SK-N-SH (cell line): ENCODE data around the gene PKP4. TPM values are rescaled to one million over a fixed set of nuclear protein-coding genes. Genes with fewer than 3 reads are reported as not detected.

Experiments
- CTCF ChIA-PET: fragments of 300-600, 350-600 bp; formaldehyde crosslinking; extraction: SDS; loops from one replicate; lab custom pipeline; 2021; lab: Yijun Ruan, JAX
- POLR2A ChIA-PET: fragments of 350-600 bp; sonication (Branson Sonifier 250); formaldehyde crosslinking; extraction: SDS; loops from one replicate; lab custom pipeline; 2020; ENCODE audit warnings: antibody characterized with exemption, inconsistent platforms; lab: Yijun Ruan, JAX
- DNase-seq: peaks from one replicate; pipeline ENCODE4 v3.0.0; 2012
- H2AFZ ChIP-seq: fragments of 200-600 bp; sonication (generic); 2 replicates; pipeline ENCODE4 v1.8.1; 2016; ENCODE audit warnings: antibody characterized with exemption, mild to moderate bottlenecking, low read depth
- H3F3A ChIP-seq: fragments of 200-600 bp; sonication (generic); replicated peaks from 2 replicates; pipeline ENCODE3; 2016; ENCODE audit warnings: antibody characterized with exemption, mild to moderate bottlenecking; ENCODE audit not compliant: insufficient read depth
- H3K27ac ChIP-seq, 2 experiments: fragments of 200-500 bp in 1 of 2; fragments of 200-600 bp in 1 of 2; sonication (Bioruptor generic) in 1 of 2; sonication (generic), shearing (Covaris generic) in 1 of 2; 2 replicates each; pipeline versions ENCODE4 v1.5.1 to v1.6.1; 2014 to 2016; ENCODE audit warnings: low read depth in 2 of 2, inconsistent platforms in 1 of 2, low read length in 1 of 2, mild to moderate bottlenecking in 1 of 2, mixed read lengths in 1 of 2
- H3K27me3 ChIP-seq: fragments of 200-600 bp; sonication (generic), shearing (Covaris generic); 2 replicates; pipeline ENCODE4 v1.6.1; 2016; ENCODE audit warnings: mixed run types; ENCODE audit not compliant: insufficient read depth
- H3K36me3 ChIP-seq, 2 experiments: fragments of 200-500 bp in 1 of 2; fragments of 200-600 bp in 1 of 2; sonication (Bioruptor generic) in 1 of 2; sonication (generic) in 1 of 2; replicated peaks in 1 of 2; 2 replicates each; pipeline versions ENCODE3 to v1.5.1; 2014 to 2016; ENCODE audit warnings: low read length in 1 of 2, mild to moderate bottlenecking in 1 of 2; ENCODE audit not compliant: insufficient read depth in 2 of 2, control insufficient read depth in 1 of 2
- H3K4me1 ChIP-seq, 2 experiments: fragments of 200-500 bp in 1 of 2; fragments of 200-600 bp in 1 of 2; sonication (Bioruptor generic) in 1 of 2; sonication (generic), shearing (Covaris generic) in 1 of 2; 2 replicates each; pipeline versions ENCODE4 v1.5.1 to v1.6.1; 2014 to 2016; ENCODE audit warnings: low read depth in 1 of 2, low read length in 1 of 2, mixed run types in 1 of 2; ENCODE audit not compliant: insufficient read depth in 2 of 2, control insufficient read depth in 1 of 2
- H3K4me2 ChIP-seq: fragments of 200-600 bp; sonication (generic), shearing (Covaris generic); 2 replicates; pipeline ENCODE4 v1.6.1; 2017; ENCODE audit warnings: mixed run types
- H3K4me3 ChIP-seq, 2 experiments: fragments of 200-500 bp in 1 of 2; fragments of 200-600 bp in 1 of 2; sonication (Bioruptor generic) in 1 of 2; sonication (generic), shearing (Covaris generic) in 1 of 2; 2 replicates each; pipeline versions ENCODE4 v1.5.1 to v1.8.1; 2014 to 2016; ENCODE audit warnings: low read depth in 2 of 2, inconsistent platforms in 1 of 2, low read length in 1 of 2, mild to moderate bottlenecking in 1 of 2, mixed read lengths in 1 of 2, moderate library complexity in 1 of 2
- H3K79me2 ChIP-seq: fragments of 200-600 bp; sonication (generic); 2 replicates; pipeline ENCODE4 v1.8.1; 2017; ENCODE audit warnings: mild to moderate bottlenecking; ENCODE audit not compliant: insufficient read depth
- H3K9ac ChIP-seq: fragments of 200-600 bp; sonication (generic); 2 replicates; pipeline ENCODE4 v1.6.1; 2017; ENCODE audit warnings: mixed run types
- H3K9me2 ChIP-seq: fragments of 200-600 bp; sonication (generic); 2 replicates; pipeline ENCODE4 v1.6.1; 2017; ENCODE audit warnings: mixed run types
- H3K9me3 ChIP-seq: fragments of 200-600 bp; sonication (generic); 2 replicates; pipeline ENCODE4 v1.6.1; 2017; ENCODE audit warnings: mixed run types, mild to moderate bottlenecking, moderate library complexity
- H4K20me1 ChIP-seq: fragments of 200-600 bp; sonication (generic); 2 replicates; pipeline ENCODE4 v1.6.1; 2017; ENCODE audit warnings: mild to moderate bottlenecking, mixed run types; ENCODE audit not compliant: insufficient read depth
- CHD2 ChIP-seq: fragments of 150-350 bp; IDR thresholded peaks from 2 replicates; pipeline ENCODE4 v1.6.1; 2018; ENCODE audit warnings: low read length; ENCODE audit not compliant: partially characterized antibody
- ELF1 ChIP-seq: IDR thresholded peaks from 2 replicates; pipeline ENCODE4 v1.4.0; 2012
- FOXM1 ChIP-seq: IDR thresholded peaks from 2 replicates; pipeline ENCODE4 v1.4.0; 2012; ENCODE audit warnings: low read depth, mild to moderate bottlenecking
- GABPA ChIP-seq: IDR thresholded peaks from 2 replicates; pipeline ENCODE4 v1.4.0; 2012; ENCODE audit warnings: low read depth, mild to moderate bottlenecking
- GATA2 ChIP-seq: sonication (generic); formaldehyde crosslinking; IDR thresholded peaks from 2 replicates; pipeline ENCODE4 v1.5.0; 2020; ENCODE audit warnings: mild to moderate bottlenecking, missing genetic modification reagents
- MXI1 ChIP-seq: IDR thresholded peaks from 2 replicates; pipeline ENCODE4 v1.6.1; 2012; ENCODE audit warnings: mild to moderate bottlenecking, low read depth, low read length, improper control_type of control experiment
- RXRA ChIP-seq: IDR thresholded peaks from 2 replicates; pipeline ENCODE4 v1.4.0; 2012; ENCODE audit warnings: low read depth, mild to moderate bottlenecking, borderline replicate concordance
- TAF1 ChIP-seq: IDR thresholded peaks from 2 replicates; pipeline ENCODE4 v1.6.1; 2012; ENCODE audit warnings: low read depth, mild to moderate bottlenecking, low read length, moderate library complexity, borderline replicate concordance
- TCF12 ChIP-seq: IDR thresholded peaks from 2 replicates; pipeline ENCODE4 v1.4.0; 2012
- TEAD4 ChIP-seq: IDR thresholded peaks from 2 replicates; pipeline ENCODE4 v1.4.0; 2012; ENCODE audit warnings: mild to moderate bottlenecking, borderline replicate concordance; ENCODE audit not compliant: insufficient read depth
- YY1 ChIP-seq: IDR thresholded peaks from 2 replicates; pipeline ENCODE4 v1.4.0; 2012; ENCODE audit warnings: low read depth, mild to moderate bottlenecking
- WGBS: methylation state at CpG from one replicate; pipeline ENCODE4 v1.1.6; 2017; ENCODE audit warnings: low lambda C conversion rate; 5-methylcytosine and 5-hydroxymethylcytosine counted together
- polyA plus RNA-seq, 3 experiments: library from polyadenylated mRNA; depleted of rRNA; stranded (reverse); fragments of >200 nt; gene quantifications; 2 replicates each; pipeline ENCODE4 v1.2.3, GENCODE V29; 2012
- TF ChIP-seq, protein P1 (sequence below): fragments of 150-350 bp; IDR thresholded peaks from 2 replicates; pipeline ENCODE4 v1.6.1; 2017; ENCODE audit warnings: antibody characterized with exemption, low read length, low read depth, borderline replicate concordance
- TF ChIP-seq, protein P2 (sequence below): fragments of 200-600 bp; sonication (generic); IDR thresholded peaks from 2 replicates; pipeline ENCODE4 v1.6.1; 2017; ENCODE audit warnings: antibody characterized with exemption, mild to moderate bottlenecking, moderate library complexity
- TF ChIP-seq, protein P3 (sequence below): IDR thresholded peaks from 2 replicates; pipeline ENCODE4 v1.4.0; 2012; ENCODE audit warnings: low read depth
- TF ChIP-seq, protein P4 (sequence below): IDR thresholded peaks from 2 replicates; pipeline ENCODE4 v1.6.1; 2012; ENCODE audit warnings: mild to moderate bottlenecking, low read depth, low read length, moderate library complexity
- TF ChIP-seq, protein P5 (sequence below): IDR thresholded peaks from 2 replicates; pipeline ENCODE4; 2012

The PKP4 gene
- polyA plus RNA-seq, 1 of the 3 experiments (the other 2 are of a cell fraction), result 10.9 TPM

DNA sequence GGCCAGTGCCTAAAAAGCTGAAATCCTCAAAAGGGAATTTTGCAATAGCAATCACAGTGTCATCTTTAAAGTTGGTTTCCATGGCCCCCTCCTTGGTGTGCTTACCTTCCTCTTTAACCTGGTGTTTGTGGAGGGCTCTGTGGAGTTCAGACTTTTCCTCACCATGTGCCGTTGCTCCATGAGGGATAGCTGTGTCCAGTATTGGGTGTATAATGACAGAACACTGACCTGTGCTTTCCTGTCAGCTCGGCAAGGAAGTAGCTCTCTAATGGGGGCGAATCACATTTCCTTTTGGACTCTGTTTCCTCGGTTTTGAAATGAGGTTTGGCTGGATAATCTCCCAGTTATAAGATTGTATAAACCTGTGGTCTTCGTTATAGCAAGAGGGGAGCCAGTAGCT lies 172.4 kb downstream of the PKP4 start:
- no peak overlapping the region for H3K4me2 ChIP-seq
- H3K9me3 ChIP-seq, result no peaks in the 10 kb centered on the region
- no peak overlapping the region for H3K4me3 ChIP-seq
- no peaks in the 10 kb centered on the region for H3K27me3 ChIP-seq
- DNase-seq, result no peak
- H3K36me3 ChIP-seq, result peaks cover 31% of the 10 kb centered on the region in 2 experiments
- no peak for TF ChIP-seq CHD2
- no peak for TF ChIP-seq TEAD4
- no peak for TF ChIP-seq RXRA
- TF ChIP-seq, protein P1, sequence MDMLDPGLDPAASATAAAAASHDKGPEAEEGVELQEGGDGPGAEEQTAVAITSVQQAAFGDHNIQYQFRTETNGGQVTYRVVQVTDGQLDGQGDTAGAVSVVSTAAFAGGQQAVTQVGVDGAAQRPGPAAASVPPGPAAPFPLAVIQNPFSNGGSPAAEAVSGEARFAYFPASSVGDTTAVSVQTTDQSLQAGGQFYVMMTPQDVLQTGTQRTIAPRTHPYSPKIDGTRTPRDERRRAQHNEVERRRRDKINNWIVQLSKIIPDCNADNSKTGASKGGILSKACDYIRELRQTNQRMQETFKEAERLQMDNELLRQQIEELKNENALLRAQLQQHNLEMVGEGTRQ, result no peak
- TF ChIP-seq TCF12, result no peak
- no peak for TF ChIP-seq ELF1
- TF ChIP-seq TAF1, result no peak
- TF ChIP-seq, protein P2, sequence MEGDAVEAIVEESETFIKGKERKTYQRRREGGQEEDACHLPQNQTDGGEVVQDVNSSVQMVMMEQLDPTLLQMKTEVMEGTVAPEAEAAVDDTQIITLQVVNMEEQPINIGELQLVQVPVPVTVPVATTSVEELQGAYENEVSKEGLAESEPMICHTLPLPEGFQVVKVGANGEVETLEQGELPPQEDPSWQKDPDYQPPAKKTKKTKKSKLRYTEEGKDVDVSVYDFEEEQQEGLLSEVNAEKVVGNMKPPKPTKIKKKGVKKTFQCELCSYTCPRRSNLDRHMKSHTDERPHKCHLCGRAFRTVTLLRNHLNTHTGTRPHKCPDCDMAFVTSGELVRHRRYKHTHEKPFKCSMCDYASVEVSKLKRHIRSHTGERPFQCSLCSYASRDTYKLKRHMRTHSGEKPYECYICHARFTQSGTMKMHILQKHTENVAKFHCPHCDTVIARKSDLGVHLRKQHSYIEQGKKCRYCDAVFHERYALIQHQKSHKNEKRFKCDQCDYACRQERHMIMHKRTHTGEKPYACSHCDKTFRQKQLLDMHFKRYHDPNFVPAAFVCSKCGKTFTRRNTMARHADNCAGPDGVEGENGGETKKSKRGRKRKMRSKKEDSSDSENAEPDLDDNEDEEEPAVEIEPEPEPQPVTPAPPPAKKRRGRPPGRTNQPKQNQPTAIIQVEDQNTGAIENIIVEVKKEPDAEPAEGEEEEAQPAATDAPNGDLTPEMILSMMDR, result no peak
- no peak for TF ChIP-seq YY1
- TF ChIP-seq, protein P3, sequence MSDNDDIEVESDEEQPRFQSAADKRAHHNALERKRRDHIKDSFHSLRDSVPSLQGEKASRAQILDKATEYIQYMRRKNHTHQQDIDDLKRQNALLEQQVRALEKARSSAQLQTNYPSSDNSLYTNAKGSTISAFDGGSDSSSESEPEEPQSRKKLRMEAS, result no peak
- TF ChIP-seq GABPA, result no peak
- TF ChIP-seq MXI1, result no peak
- H3K4me1 ChIP-seq, result no peaks in the 10 kb centered on the region
- POLR2A ChIA-PET, result interaction anchor here (0.6 kb wide), 1 partner anchor 100 kb away, joined by 3 read pairs; no protein-coding TSS in a partner anchor
- CTCF ChIA-PET, result interaction anchor here (0.5 to 2.0 kb wide), 6 partner anchors 10 to 125 kb away, joined by 3 to 4 read pairs (median 4); no protein-coding TSS in a partner anchor
- WGBS, result 90% methylated on average over 5 of the region's 5 CpGs
- H3K9ac ChIP-seq, result no peak overlapping the region
- no peaks in the 10 kb centered on the region for H3K9me2 ChIP-seq
- no peaks in the 10 kb centered on the region for H4K20me1 ChIP-seq
- H3K79me2 ChIP-seq, result no peaks in the 10 kb centered on the region; the same call in 1 of the 2 replicates
- H3F3A ChIP-seq, result no peaks in the 10 kb centered on the region
- H3K27ac ChIP-seq, result no peak overlapping the region
- no peak overlapping the region for H2AFZ ChIP-seq

DNA sequence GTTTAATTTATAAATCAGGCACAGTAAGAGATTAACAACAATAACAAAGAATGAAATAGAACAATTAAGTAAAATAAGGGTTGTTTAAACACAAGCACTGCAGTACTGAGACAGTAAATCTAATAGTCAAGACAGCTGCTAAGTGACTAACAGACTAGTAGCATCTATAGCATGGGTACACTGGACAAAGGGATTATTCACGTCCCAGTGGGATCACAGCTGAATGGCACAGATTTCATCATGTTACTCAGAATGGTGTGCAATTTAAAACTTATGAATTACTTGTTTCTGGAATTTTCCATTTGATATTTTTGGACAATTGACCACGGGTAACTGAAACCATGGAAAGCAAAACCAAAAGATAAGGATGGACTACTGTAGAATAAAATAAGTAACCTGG lies 176.5 kb downstream of the PKP4 start:
- Histone ChIP-seq H3K4me3 (no peak overlapping the region), H3K79me2 (no peaks in the 10 kb centered on the region), H3K9me2 (no peaks in the 10 kb centered on the region), H3F3A (no peaks in the 10 kb centered on the region), H3K27me3 (no peaks in the 10 kb centered on the region), H3K4me2 (no peak overlapping the region), H3K9ac (no peak overlapping the region), H2AFZ (no peak overlapping the region), H3K9me3 (no peaks in the 10 kb centered on the region), H3K4me1 (no peaks in the 10 kb centered on the region; a peak in 2 of 4 replicates), H3K27ac (no peak overlapping the region), H3K36me3 (peaks cover 31 to 33% of the 10 kb centered on the region in 2 experiments), H4K20me1 (no peaks in the 10 kb centered on the region)
- ChIA-PET POLR2A (no interaction called here), CTCF (no interaction called here)
- WGBS, result 86% methylated on average over 2 of the region's 2 CpGs
- DNase-seq, result no peak
- TF ChIP-seq, protein P2, result no peak
- TF ChIP-seq GATA2, result no peak
- no peak for TF ChIP-seq FOXM1
- TF ChIP-seq, protein P1, result no peak
- TF ChIP-seq, protein P4, sequence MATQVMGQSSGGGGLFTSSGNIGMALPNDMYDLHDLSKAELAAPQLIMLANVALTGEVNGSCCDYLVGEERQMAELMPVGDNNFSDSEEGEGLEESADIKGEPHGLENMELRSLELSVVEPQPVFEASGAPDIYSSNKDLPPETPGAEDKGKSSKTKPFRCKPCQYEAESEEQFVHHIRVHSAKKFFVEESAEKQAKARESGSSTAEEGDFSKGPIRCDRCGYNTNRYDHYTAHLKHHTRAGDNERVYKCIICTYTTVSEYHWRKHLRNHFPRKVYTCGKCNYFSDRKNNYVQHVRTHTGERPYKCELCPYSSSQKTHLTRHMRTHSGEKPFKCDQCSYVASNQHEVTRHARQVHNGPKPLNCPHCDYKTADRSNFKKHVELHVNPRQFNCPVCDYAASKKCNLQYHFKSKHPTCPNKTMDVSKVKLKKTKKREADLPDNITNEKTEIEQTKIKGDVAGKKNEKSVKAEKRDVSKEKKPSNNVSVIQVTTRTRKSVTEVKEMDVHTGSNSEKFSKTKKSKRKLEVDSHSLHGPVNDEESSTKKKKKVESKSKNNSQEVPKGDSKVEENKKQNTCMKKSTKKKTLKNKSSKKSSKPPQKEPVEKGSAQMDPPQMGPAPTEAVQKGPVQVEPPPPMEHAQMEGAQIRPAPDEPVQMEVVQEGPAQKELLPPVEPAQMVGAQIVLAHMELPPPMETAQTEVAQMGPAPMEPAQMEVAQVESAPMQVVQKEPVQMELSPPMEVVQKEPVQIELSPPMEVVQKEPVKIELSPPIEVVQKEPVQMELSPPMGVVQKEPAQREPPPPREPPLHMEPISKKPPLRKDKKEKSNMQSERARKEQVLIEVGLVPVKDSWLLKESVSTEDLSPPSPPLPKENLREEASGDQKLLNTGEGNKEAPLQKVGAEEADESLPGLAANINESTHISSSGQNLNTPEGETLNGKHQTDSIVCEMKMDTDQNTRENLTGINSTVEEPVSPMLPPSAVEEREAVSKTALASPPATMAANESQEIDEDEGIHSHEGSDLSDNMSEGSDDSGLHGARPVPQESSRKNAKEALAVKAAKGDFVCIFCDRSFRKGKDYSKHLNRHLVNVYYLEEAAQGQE, result no peak
- no peak for TF ChIP-seq ELF1
- TF ChIP-seq, protein P5, sequence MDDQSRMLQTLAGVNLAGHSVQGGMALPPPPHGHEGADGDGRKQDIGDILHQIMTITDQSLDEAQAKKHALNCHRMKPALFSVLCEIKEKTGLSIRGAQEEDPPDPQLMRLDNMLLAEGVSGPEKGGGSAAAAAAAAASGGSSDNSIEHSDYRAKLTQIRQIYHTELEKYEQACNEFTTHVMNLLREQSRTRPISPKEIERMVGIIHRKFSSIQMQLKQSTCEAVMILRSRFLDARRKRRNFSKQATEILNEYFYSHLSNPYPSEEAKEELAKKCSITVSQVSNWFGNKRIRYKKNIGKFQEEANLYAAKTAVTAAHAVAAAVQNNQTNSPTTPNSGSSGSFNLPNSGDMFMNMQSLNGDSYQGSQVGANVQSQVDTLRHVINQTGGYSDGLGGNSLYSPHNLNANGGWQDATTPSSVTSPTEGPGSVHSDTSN, result no peak
- TF ChIP-seq GABPA, result no peak
- no peak for TF ChIP-seq CHD2
